ENCODE results near the gene GAK.

GAK gene

DNA sequence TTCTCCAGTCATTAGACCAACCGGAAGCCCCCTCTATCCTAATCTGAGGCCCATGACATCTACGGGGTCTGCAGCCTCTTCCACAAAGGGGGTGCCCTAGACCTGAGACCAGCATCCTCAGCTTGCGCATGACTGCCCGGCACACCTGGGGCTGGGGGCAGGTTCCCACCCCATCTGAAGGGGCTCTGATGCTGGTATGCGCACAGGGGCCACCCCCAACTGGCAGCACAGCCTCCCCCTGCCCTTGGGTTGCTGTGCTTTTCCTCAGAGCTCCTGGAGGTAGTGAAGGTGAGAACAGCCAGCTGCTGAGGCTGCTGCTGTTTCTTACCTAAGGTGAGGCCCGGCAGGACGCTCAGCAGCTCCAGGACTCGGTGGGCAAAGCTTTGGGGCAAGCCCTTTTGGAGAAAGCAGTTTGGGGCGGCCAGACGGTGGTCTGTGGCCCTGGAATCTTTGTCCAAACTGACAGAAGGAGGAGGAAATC, 87.3 kb downstream of the GAK start:
- FAIRE-seq, result no peak

DNA sequence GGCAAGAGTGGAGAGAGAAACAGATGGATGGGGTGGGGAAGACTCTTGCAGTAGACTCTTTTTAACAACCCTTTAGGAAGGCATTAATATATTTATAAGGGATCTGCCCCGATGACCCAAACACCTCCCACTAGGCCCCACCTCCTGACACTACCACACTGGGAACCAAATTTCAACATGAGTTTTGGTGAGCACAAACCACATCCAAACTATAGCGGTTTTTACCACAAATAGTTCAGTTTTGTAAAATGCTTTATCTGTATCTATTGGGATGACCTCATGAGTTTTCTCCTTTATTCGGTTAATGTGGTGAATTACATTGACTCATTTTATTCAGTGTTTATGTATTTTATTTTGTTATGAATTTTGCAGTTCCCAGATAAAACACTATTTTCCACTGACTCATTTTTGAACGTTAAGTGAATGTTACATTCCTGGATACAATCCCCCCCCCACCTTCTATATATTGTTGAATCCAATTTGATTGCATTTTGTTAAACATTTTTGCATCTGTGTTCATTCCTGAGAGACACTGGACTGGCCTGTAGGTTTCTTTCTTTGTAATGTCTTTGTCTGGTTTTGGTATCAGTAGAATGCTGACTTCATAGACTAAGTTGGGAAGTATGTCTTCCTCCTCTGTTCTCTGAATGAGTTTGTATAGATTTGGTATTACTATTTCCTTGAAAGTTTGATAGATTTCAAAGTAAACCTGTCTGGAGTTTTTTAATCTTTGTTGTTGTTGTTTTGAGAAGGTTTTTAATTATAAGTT, 92.3 kb downstream of the GAK start:
- FAIRE-seq, result no peak

DNA sequence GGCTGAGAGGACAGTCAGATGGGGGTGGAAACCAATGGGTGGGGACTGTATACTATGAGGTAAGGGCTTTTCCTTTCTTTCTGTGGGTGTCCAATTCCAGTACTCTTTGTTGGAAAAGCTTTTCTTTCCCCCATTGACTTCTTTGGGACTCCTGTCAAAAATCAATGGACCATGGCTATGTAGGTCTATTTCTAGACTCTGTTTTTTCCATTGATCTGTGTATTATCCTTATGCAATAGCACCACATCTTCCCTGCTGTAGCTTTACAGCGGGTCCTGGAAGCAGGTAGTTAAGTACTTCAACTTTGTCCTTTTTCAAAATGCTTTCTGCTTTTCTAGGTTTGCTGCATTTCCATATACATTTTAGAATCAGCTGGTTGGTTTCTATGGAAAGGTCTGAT, 94.3 kb downstream of the GAK start:
- no peak for FAIRE-seq

DNA sequence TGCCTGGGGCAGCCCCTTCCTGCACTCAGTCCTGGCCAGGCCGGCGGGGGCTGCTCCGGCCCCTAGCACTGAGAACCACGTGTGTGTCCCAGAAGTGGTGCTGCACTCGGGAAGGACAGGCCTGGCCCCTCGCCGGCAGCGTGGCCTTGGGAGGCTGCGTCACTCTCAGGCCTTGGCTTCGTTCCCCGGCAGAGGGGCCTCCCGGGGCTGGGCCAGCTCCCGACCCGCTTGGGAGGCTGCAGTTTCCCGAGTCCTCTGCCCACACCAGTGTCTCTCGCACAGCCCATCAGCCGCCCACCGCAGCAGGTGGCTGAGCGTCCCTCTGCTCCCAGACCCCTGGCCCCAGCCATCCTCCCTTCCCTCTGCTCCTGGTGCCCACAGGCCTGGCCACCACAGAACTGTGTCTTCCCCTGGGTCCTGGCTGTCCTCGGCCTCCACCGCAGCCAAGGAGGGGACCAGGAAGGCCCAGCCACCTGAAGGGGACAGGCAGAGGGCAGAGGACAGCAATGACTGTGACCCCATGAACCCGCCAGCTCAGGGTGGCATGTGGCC, 95.3 kb downstream of the GAK start:
- no peak for FAIRE-seq

DNA sequence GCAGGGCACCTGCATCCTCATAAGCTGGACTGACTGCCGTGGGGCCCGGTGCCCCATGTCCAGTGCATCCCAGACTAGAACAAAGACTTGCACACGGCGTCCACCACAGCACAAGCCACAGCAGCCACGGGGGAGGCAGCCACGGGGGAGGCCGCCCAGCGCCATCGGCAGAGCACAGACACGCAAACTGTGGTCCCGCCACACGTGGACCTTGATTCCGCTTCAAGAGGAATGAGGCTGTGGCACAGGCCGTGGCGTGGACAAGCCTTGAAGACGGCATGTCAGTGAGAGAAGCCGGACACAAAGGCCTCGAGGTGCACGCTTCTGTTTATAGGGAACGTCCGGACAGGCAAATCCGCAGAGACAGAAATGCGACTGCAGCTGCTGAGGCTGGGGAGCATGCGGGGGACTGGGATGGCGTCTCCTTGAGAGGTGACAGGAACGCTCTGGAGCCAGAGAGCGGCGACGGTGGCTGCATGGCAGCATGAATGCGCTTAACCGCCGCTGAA, 96.1 kb downstream of the GAK start:
- no peak for FAIRE-seq

DNA sequence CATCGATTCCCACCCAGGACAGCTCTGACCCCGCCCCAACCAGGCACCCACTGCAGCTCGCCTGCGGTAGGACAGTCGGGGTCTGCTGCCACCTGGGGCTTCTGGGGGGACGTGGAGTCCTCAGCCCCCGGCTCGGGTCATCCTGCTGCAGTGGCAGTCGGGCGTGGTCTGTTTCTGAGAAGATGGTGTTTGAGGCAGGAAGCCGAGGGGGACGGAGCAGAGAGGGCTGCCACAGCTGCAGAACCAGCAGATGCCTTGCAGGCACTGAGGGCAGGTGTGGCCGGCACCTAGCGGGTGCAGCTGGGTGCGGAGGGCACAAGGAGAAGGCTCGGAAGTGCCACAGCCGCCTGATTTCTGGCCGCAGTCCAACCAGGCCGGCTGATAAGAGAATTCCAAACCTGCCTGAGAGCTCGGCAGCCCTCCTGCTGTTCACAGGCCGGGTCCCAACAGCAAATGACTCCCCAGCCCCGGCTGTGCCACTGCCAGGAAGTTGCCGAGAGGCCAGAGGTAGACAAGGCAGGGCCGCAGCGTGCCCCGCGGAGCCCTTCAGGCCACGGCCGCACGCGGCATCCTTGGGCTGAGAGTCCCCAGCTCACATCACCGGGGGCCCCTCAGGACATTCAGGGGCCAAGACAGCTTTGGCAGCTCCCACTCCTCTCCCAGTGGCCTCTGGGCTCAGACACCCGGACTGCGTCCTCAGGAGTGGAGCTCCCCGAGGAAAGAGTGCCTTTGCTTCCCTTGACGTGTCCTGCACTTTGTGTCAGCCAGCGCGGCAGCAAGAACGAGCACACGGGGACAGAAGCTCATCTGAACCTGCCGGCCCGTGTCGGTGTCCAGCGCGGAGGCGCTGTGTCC, 96.7 kb downstream of the GAK start:
- FAIRE-seq, result no peak

DNA sequence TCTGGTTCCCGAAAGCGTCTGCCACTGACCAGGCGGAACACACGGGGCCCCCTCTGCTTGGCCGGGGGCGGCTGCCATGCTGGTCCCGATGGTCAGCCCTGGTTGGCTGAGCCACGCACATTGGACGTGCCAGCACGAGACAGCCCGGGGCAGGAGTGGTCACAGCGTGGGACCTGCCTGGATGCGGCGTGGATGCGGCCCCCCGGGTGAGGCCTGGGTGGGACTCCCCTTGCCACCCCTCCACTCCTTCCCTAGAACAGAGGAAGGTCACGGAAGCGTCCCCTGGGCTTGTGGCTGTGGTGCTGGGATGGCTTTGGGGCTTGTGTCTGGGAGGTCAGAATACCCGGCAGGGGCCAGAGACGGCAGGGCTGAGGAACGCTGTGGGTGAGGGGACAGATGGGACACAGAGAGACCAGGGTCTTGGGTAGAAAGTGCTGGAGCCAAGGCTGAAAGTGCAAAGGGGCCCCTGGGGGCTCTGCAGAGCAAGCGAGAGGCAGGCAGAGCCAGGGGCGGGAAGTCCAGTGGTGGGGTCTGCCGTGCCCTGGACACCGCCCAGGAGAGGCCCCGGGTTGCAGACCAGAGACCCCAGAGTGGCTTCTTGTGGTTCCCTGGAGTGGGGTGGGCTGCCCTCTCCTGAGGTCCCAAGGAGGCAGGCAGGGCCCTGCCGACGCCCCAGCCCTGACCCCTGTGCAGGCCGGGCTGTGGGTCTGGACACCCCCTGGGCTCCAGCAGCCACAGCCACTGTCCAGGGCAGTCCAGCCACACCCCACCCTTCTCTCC, 97.6 kb downstream of the GAK start:
- FAIRE-seq, result no peak

DNA sequence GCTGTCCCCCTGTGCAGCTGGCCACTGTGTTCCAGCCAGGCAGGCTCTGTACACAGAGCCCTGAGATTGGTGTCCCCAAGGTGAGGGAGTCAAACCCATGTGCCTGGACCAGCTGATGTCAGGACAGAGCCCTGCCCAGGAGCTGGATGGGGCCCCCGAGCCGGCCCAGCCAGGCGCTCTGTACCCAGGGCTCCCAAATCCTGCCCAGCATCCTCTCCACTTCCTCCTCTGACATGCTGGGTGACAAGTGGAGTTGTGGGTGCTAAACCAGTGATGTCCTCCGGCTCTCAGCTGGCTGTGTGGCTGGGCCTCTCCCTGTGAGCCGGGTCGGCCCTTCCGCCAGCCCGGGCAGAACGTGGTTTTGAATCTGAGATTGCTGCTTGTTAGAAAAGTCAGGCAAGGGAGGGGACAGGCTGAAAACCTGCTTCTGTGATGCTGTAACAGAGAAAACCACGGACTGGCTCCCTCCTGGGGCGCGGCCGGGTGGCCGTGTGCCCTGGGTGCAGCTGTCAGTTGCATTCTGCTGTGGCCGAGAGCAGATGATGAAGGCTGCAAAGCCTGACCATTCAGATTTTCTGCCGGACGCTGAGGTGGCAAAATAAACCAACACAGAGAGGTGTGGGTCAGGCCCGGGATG, 98.3 kb downstream of the GAK start:
- no peak for FAIRE-seq

DNA sequence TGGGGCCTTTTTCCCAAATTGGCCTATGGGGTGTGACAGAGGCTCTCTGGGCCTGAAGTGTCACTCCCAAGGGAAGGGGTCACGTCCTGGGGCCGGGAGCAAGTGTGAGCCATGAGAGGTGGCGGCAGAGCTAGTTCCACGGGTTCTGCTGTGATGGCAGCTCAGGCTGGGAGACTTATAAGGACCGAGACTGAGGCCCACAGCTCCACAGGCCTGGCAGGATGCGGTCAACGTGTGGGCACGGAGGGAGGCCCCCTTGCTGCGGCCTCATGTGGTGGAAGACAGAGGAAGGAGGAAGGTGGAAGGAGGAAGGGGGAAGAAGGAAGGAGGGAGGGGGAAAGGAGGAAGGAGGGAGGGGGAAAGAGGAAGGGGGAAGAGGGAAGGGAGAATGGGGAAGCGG, 99.0 kb downstream of the GAK start:
- no peak for FAIRE-seq

DNA sequence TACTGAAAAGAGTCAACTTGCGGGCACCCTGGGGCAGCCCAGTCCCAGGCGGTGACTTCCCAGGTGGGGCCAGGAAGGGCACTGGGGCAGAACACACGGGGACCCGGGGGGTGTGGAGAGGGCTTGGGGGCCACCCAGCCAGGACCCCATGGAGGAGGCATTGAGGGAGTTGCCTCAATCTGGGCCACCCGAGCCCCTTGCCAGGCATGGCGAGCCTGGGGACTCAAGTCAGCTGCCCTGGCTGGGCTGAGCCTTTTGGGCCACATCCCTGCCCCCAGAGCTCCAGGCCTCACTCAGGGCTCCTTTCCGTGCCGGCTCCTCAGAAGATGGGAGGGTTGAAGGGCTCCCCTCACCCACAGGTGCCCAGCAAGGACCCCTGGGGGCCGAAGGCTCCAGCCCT, 99.6 kb downstream of the GAK start:
- FAIRE-seq, result no peak

DNA sequence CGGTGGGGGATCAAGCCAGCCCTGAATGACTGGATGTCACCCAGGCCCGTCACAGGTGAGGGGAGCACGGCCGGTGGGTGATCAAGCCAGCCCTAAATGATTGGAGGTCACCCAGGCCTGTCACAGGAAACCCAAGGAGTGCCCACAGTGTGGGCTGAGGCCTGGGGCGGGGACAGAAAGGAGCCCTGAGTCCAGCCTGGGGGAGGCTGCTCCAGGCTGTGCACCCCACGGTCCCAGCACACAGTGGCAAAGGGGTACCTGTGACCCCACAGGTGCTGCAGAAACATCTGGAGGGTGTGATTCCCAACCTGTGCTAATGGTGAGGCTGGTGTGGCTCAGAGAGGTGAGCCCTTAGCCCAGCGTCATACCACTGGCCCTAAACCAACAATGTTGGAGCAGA, 100.0 kb downstream of the GAK start:
- FAIRE-seq, result no peak

DNA sequence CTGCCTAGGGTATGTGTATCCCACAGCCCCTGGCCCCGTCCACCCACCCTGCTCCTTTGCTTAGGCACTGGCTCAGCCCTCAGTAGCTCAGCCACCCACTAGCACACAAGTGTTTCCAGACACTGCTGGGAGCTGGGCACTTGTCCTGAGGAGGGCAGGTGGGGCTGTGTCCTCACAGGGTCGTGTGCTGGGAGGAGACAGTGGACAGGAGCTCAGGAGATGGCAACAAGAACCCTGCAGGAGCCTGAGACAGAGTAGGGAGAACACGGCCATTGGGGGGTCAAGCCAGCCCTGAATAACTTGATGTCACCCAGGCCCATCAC, 100.7 kb downstream of the GAK start:
- FAIRE-seq, result no peak

DNA sequence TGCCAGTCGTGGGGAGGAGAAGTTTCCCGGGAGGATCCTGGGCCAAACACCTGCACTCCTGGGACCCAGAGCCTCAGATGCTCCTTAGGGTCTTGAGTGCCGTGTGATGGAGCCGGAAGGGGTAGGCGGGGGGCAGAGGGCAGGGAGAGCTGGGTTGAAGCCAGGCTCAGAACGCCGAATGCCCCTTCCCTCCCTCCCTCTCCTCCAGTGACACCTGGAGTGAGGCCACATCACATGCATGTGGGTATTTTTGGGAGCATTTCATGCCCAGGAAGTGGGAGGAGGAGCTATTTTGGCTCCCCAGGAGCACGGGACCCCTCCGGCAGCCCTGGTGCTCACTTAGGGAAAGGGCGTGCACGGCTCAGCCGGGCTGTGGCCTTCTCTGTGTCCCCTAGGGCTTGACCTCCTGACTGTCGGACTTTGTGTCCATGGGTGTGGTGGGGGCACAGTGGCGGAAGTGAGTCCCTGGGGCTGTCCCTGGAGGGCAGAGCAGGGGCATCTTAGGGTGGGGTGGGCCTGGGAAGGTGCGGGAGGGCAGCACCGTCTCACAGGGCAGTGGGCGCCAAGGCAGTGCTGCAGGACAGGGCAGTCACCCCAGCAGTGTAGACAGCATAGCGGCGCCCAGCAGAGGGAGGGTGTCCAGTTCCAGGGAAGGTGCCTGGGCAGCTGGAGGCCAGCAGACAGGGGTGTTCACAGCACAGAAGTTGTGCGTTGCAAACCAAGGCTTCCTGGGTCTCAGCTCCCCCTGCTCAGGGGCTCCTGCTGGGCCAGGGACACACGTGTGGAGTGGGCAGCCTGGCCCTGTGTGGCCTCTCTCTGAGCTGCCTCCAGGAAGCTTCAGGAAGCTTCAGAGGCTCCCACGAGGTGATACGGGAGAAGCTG, 101.3 kb downstream of the GAK start:
- FAIRE-seq, result no peak

DNA sequence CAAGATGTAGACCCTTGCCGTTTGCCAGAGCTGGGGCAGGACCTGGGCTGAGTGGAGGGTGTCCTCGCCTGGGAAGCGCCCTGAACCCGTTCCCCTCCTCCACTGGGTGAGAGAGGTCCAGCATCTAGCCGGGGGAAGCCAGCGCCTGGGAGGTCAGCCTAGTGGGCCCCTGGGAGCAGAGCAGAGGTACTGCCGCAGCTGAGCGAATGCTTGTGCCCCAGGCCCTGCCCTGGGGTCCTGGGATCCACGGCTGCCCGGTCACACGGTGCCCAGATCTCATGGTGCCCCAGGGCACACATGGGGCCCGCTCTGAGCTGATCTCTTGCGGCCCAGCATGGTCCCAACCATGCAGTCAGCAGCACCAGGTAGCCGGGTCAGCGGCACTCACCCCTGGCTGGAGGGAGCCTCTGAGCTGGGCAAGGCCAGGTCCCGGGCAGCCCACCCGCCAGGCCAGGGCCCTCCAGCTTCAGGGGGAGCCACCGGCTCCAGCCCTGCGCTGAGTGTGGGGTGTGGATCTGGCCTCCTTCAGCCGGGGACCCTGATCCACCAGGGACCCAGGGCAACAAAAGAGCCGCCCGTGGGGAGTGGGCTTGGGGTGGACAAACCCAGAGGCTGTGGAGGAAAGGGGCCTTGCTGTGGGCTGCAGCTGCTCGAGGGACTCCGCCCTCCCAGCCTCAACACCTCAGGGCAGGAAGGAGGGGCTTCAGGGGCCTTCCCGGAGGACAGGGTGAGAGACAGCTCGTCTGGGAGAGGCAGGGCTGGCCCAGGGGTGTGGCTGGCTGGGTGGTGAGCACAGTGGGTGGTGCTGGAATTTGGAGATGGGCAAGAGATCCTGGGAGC, 102.1 kb downstream of the GAK start:
- no peak for FAIRE-seq

DNA sequence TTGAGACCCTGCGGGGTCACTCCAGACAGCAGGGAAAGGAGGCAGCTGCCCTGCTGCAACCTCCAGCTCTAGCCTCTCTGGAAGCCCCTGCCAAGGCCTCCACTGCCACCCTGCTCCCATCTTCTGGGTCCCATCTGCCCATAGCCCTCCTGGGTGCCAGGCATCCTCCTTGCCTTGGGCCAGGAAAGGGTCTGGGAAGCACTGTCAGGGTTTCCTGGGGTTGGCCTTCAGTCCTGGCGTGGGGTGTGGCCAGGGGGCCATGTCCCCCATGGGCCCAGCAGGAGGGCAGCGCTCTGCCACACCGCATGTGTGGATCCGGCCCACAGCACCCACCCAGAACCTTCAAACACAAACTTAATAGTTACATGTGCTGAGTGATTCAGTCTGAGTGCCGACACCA, 102.8 kb downstream of the GAK start:
- FAIRE-seq, result no peak

DNA sequence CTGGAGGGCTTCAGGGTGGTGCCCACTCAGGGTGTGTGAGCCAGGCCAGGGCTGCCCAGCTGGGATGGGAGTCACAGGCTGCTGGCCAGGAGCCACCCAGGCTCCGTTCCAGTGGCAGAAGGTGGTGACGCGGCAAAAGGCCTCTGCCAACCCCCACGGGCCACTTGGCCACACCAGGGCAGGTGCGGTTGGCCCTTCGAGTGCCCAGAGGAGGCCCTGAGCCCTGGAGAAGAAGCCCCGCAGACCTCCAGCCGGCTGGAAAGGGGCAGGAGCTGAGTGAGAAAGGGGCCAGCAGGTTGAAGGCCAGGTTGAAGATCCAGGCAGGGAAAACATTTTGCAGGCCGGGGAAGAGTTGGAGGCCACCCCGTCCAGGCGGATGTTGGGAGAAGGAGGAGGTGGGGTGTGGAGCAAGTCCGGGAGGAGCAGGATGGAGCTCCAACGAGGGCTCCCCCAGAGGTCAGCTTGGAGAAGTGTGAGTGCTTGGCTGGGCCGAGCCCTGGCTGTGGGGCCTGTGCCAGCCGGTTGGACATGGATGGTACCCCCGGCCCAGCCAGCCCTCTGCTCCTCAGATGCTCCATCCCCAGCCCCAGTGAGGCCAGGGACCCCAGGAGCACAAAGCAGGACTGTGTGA, 103.4 kb downstream of the GAK start:
- FAIRE-seq, result no peak

DNA sequence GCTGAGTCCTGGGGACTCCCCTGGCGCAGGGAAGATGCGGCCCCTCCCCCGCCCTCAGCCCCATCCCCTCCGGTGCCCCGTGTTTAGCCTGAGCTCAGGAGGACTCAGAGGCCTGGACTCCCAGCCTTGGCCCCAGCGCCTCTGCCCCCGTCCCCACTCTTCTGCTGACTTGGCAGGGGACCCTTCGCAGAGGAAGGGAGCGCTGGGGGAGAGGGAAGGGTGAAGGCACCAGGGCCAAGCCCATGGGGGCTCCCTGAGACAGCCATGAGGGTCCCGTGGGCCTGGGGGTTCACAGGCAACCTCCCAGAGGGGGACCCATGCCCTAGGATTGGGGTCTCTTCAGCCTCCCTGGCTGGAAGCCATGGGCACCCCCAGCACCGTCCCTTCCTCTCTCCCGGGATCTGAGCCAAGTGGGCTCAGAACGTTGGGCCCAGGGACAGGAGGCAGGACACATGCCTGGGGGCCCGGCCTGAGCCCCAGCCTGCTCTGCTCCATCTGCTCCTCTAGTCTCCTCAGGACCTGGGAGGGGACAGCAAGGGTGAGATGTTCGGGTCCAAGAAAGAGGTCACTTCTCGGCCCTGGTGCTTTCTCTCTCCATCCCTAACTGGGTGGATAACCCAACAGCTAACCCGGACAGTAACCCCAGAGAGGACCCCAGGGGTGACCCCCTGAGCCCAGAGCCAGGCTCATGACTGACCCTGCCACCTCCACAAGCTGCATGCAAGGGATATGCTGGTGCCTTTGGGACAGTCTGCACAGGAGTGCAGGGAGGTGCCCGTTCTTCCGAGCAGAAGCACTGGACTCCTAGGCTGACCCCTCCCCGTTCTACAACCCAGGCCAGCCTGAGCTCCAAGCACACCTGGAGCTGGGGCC, 104.7 kb downstream of the GAK start:
- no peak for FAIRE-seq

DNA sequence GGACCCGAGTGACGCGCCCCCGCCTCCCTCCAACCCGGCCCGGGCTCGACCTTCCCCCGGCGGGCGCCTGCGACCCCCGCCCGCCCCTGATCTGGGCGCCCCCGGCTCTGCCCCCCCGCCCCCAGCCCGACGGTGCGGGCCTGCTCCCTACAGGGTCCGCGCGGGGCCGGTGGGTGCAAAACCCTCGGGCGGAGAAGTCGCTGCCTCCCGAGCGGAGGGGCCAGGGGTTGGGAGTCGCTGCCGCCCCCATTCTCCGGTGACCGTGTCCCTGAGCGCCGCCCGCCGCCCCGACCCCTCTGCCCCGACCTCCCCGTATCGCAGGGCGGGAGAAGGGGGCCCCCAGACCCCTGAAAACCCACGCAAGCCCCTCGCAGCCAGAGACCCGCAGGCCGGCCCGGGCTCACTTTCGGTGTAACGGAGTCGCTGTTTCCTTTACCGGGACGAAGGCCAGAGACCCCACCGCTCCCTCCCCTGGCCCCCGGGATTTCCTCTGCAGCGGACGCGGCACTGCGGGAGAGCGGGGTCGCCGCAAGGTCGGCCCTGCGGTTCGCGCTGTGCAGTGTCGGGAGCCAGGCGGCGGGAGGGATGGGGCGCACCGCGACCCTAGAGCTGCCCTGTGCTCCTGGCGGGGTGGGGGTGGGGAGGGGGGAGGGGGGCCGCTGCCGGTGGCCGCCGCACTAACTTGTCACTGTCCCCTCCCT, 105.5 kb downstream of the GAK start:
- no peak for FAIRE-seq
